HepG2 (cell line): ENCODE data around the gene NOTUM. TPM values are rescaled to one million over a fixed set of nuclear protein-coding genes. Genes with fewer than 3 reads are reported as not detected.

Experiments
- ASH2L ChIP-seq: fragments of 300-600, 200-600 bp; sonication (generic); IDR thresholded peaks from 2 replicates; pipeline ENCODE4 v1.7.0; 2017; ENCODE audit warnings: low read depth, mild to moderate bottlenecking, moderate library complexity, mixed read lengths, low read length; ENCODE audit not compliant: insufficient read length
- DR1 ChIP-seq: sonication (generic); formaldehyde crosslinking; IDR thresholded peaks from 2 replicates; pipeline ENCODE4 v1.8.0; 2021; ENCODE audit warnings: mild to moderate bottlenecking, missing genetic modification reagents, inconsistent platforms
- HNF4G ChIP-seq, 2 experiments: sonication (generic) in 1 of 2; formaldehyde crosslinking in 1 of 2; IDR thresholded peaks; 2 replicates each; pipeline versions ENCODE4 v1.4.0 to v1.6.1; 2011 to 2020; ENCODE audit warnings: borderline replicate concordance in 2 of 2, low read depth in 2 of 2, mild to moderate bottlenecking in 2 of 2, low read length in 1 of 2, missing genetic modification reagents in 1 of 2, moderate library complexity in 1 of 2
- KMT2A ChIP-seq: sonication (generic); formaldehyde crosslinking; IDR thresholded peaks from 2 replicates; pipeline ENCODE4 v1.4.0; 2020; ENCODE audit warnings: missing genetic modification reagents
- PCBP1 ChIP-seq: fragments of 200-400 bp; formaldehyde crosslinking; IDR thresholded peaks from 2 replicates; pipeline ENCODE4 v1.6.1; 2017; ENCODE audit warnings: mild to moderate bottlenecking, low read depth, low read length, borderline replicate concordance
- ZBTB7B ChIP-seq: sonication (generic); formaldehyde crosslinking; IDR thresholded peaks from 2 replicates; pipeline ENCODE4 v1.4.0; 2020; ENCODE audit warnings: missing genetic modification reagents
- ZFP62 ChIP-seq: sonication (generic); formaldehyde crosslinking; IDR thresholded peaks from 2 replicates; pipeline ENCODE4 v1.4.0; 2020; ENCODE audit warnings: missing genetic modification reagents
- ZNF652 ChIP-seq: IDR thresholded peaks from 2 replicates; pipeline ENCODE4 v1.6.1; 2016; ENCODE audit warnings: low read depth, borderline replicate concordance
- ZNF713 ChIP-seq: sonication (generic); formaldehyde crosslinking; IDR thresholded peaks from 2 replicates; pipeline ENCODE4 v1.4.0; 2020; ENCODE audit warnings: mild to moderate bottlenecking, missing genetic modification reagents
- ZNF83 ChIP-seq: sonication (generic); formaldehyde crosslinking; IDR thresholded peaks from 2 replicates; pipeline ENCODE4 v1.4.0; 2020; ENCODE audit warnings: missing genetic modification reagents, mild to moderate bottlenecking, borderline replicate concordance
- polyA plus RNA-seq, 8 experiments: library from polyadenylated mRNA; depleted of rRNA in 3 of 8; stranded (reverse) in 7 of 8; unstranded in 1 of 8; fragments of >200 nt; fragmentation: Illumina TruSeq in 4 of 8; extraction: Trizol in 4 of 8; gene quantifications; 2 replicates each; pipeline versions ENCODE4 v1.2.1 to v1.2.3, GENCODE V29; 2011 to 2016; ENCODE audit warnings: low read depth in 4 of 8, missing spikeins in 1 of 8, mixed read lengths in 1 of 8; ENCODE audit not compliant: insufficient read depth in 1 of 8
- total RNA-seq, 5 experiments: library from RNA; depleted of rRNA; stranded (reverse); fragments of >200 nt; fragmentation: Illumina TruSeq; extraction: Trizol; gene quantifications; 2 replicates each; pipeline ENCODE4 v1.2.3, GENCODE V29; 2016; ENCODE audit warnings: low read depth in 1 of 5
- TF ChIP-seq, protein P1 (sequence below): IDR thresholded peaks from 2 replicates; pipeline ENCODE4 v1.4.0; 2020; ENCODE audit warnings: mild to moderate bottlenecking, missing genetic modification reagents
- TF ChIP-seq, protein P2 (sequence below): sonication (generic); formaldehyde crosslinking; IDR thresholded peaks from 2 replicates; pipeline ENCODE4 v1.8.1; 2023; ENCODE audit warnings: mild to moderate bottlenecking, missing genetic modification reagents
- TF ChIP-seq, protein P3 (sequence below): sonication (generic); formaldehyde crosslinking; IDR thresholded peaks from 2 replicates; pipeline ENCODE4 v1.4.0; 2020; ENCODE audit warnings: missing genetic modification reagents
- TF ChIP-seq, protein P4 (sequence below): sonication (generic); formaldehyde crosslinking; IDR thresholded peaks from 2 replicates; pipeline ENCODE4 v1.4.0; 2020; ENCODE audit warnings: low read depth, mild to moderate bottlenecking, missing genetic modification reagents
- TF ChIP-seq, protein P5 (sequence below): sonication (generic); formaldehyde crosslinking; IDR thresholded peaks from 2 replicates; pipeline ENCODE4 v1.5.0; 2020; ENCODE audit warnings: missing genetic modification reagents
- TF ChIP-seq, protein P6 (sequence below): sonication (generic); formaldehyde crosslinking; IDR thresholded peaks from 2 replicates; pipeline ENCODE4 v1.4.0; 2020; ENCODE audit warnings: mild to moderate bottlenecking, missing genetic modification reagents

NOTUM gene
- total and polyA plus RNA-seq, 2 of the 13 experiments (the other 11 are each of a cell fraction or from before 2014, with no cell fraction given): 150 to 160 TPM

DNA sequence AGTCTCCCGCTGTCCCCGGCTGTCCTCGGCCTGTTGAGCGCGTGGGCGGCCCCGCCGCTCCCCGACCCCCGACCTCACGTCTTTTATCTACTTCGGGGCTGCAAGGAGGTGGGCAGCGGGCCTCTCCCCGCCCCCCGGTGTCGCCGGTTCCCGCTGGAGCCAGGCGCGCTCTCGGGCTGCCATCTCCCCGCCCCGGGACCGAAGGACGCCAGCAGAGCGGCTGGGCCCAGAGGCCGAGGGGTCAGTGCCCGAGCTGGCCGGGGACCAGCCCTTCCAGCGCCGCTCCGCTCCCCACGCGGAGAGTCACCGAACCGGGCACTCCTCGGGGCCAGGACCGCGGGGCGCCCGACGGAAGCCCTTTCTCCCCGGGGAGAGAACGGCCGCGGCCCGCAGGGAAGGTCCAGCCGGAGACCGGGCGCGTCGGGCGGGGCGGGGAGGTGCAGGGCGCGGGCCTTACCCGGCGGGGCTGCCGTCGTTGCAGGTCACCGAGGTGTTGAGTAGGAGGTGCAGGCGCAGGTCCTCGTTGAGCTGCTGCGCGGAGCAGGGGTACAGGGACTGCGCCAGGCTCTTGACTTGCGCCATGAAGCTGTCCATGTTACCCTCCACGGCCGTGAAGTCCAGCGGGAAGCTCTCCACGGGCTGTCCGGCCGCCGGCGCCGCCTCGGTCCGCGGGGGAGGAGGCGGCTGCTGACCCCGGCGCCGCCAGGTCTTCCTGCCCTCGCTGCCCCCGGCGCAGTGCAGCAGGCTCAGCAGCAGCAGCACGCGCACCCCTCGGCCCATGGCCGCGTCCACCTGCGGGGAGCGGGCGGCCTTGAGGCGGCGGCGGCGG, 643 bp downstream of the NOTUM start (continued):
- TF ChIP-seq ZBTB7B (CRISPR knock-in tag) (no peak; the same call in 1 of the 2 replicates), ZNF713 (CRISPR knock-in tag) (no peak), ZNF652 (CRISPR knock-in tag) (no peak), PCBP1 (0 out of 2 replicates have a peak, but pooled peaks have one; percentile 51), ZFP62 (CRISPR knock-in tag) (no peak), ASH2L (no peak), KMT2A (CRISPR knock-in tag) (0 out of 2 replicates have a peak, but pooled peaks have one; percentile 43), DR1 (no peak), ZNF83 (no peak), HNF4G (IDR thresholded peaks at IDR 0.05; ENCODE audit: borderline replicate concordance, low read depth, low read length) (no peak), HNF4G (CRISPR knock-in tag; IDR thresholded peaks at IDR 0.05; ENCODE audit: borderline replicate concordance, low read depth) (no peak; the same call in 1 of the 2 replicates)
- TF ChIP-seq, protein P1, sequence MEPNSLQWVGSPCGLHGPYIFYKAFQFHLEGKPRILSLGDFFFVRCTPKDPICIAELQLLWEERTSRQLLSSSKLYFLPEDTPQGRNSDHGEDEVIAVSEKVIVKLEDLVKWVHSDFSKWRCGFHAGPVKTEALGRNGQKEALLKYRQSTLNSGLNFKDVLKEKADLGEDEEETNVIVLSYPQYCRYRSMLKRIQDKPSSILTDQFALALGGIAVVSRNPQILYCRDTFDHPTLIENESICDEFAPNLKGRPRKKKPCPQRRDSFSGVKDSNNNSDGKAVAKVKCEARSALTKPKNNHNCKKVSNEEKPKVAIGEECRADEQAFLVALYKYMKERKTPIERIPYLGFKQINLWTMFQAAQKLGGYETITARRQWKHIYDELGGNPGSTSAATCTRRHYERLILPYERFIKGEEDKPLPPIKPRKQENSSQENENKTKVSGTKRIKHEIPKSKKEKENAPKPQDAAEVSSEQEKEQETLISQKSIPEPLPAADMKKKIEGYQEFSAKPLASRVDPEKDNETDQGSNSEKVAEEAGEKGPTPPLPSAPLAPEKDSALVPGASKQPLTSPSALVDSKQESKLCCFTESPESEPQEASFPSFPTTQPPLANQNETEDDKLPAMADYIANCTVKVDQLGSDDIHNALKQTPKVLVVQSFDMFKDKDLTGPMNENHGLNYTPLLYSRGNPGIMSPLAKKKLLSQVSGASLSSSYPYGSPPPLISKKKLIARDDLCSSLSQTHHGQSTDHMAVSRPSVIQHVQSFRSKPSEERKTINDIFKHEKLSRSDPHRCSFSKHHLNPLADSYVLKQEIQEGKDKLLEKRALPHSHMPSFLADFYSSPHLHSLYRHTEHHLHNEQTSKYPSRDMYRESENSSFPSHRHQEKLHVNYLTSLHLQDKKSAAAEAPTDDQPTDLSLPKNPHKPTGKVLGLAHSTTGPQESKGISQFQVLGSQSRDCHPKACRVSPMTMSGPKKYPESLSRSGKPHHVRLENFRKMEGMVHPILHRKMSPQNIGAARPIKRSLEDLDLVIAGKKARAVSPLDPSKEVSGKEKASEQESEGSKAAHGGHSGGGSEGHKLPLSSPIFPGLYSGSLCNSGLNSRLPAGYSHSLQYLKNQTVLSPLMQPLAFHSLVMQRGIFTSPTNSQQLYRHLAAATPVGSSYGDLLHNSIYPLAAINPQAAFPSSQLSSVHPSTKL (CRISPR knock-in tag): no peak
- TF ChIP-seq, protein P2, sequence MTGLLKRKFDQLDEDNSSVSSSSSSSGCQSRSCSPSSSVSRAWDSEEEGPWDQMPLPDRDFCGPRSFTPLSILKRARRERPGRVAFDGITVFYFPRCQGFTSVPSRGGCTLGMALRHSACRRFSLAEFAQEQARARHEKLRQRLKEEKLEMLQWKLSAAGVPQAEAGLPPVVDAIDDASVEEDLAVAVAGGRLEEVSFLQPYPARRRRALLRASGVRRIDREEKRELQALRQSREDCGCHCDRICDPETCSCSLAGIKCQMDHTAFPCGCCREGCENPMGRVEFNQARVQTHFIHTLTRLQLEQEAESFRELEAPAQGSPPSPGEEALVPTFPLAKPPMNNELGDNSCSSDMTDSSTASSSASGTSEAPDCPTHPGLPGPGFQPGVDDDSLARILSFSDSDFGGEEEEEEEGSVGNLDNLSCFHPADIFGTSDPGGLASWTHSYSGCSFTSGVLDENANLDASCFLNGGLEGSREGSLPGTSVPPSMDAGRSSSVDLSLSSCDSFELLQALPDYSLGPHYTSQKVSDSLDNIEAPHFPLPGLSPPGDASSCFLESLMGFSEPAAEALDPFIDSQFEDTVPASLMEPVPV (CRISPR knock-in tag): peak; percentile 75; the same call in 1 of the 2 replicates
- TF ChIP-seq, protein P3, sequence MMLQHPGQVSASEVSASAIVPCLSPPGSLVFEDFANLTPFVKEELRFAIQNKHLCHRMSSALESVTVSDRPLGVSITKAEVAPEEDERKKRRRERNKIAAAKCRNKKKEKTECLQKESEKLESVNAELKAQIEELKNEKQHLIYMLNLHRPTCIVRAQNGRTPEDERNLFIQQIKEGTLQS (CRISPR knock-in tag): peak; percentile 2; the same call in 1 of the 2 replicates
- TF ChIP-seq, protein P4, sequence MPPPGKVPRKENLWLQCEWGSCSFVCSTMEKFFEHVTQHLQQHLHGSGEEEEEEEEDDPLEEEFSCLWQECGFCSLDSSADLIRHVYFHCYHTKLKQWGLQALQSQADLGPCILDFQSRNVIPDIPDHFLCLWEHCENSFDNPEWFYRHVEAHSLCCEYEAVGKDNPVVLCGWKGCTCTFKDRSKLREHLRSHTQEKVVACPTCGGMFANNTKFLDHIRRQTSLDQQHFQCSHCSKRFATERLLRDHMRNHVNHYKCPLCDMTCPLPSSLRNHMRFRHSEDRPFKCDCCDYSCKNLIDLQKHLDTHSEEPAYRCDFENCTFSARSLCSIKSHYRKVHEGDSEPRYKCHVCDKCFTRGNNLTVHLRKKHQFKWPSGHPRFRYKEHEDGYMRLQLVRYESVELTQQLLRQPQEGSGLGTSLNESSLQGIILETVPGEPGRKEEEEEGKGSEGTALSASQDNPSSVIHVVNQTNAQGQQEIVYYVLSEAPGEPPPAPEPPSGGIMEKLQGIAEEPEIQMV (CRISPR knock-in tag): no peak
- TF ChIP-seq, protein P5, sequence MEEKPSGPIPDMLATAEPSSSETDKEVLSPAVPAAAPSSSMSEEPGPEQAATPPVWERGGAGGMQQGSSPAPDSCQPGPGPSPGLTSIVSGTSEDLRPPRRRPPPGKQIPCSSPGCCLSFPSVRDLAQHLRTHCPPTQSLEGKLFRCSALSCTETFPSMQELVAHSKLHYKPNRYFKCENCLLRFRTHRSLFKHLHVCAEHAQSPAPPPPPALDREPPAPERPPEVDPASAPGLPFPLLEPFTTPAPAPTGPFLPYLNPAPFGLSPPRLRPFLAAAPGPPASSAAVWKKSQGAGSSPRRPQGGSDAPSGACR: 0 out of 2 replicates have a peak, but pooled peaks have one; percentile 68
- TF ChIP-seq, protein P6, sequence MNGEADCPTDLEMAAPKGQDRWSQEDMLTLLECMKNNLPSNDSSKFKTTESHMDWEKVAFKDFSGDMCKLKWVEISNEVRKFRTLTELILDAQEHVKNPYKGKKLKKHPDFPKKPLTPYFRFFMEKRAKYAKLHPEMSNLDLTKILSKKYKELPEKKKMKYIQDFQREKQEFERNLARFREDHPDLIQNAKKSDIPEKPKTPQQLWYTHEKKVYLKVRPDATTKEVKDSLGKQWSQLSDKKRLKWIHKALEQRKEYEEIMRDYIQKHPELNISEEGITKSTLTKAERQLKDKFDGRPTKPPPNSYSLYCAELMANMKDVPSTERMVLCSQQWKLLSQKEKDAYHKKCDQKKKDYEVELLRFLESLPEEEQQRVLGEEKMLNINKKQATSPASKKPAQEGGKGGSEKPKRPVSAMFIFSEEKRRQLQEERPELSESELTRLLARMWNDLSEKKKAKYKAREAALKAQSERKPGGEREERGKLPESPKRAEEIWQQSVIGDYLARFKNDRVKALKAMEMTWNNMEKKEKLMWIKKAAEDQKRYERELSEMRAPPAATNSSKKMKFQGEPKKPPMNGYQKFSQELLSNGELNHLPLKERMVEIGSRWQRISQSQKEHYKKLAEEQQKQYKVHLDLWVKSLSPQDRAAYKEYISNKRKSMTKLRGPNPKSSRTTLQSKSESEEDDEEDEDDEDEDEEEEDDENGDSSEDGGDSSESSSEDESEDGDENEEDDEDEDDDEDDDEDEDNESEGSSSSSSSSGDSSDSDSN: no peak; the same call in 1 of the 2 replicates
